Urothelium cell line (cell line): Measurements from ENCODE around the gene CST9L.

Source experiments
- DNase-seq: peaks from one replicate; pipeline ENCODE4 v3.0.0; 2011; ENCODE audit warnings: low spot score, mixed read lengths
- FAIRE-seq: peaks from 2 replicates; lab custom pipeline; 2011; peaks lifted over from hg19 to GRCh38; lab: Jason Lieb, UNC

Gene CST9L

GRCh38 chr20:23547613-23548012 is 20.7 kb downstream of the CST9L start:
- DNase-seq (no peak), FAIRE-seq (no peak)

DNA sequence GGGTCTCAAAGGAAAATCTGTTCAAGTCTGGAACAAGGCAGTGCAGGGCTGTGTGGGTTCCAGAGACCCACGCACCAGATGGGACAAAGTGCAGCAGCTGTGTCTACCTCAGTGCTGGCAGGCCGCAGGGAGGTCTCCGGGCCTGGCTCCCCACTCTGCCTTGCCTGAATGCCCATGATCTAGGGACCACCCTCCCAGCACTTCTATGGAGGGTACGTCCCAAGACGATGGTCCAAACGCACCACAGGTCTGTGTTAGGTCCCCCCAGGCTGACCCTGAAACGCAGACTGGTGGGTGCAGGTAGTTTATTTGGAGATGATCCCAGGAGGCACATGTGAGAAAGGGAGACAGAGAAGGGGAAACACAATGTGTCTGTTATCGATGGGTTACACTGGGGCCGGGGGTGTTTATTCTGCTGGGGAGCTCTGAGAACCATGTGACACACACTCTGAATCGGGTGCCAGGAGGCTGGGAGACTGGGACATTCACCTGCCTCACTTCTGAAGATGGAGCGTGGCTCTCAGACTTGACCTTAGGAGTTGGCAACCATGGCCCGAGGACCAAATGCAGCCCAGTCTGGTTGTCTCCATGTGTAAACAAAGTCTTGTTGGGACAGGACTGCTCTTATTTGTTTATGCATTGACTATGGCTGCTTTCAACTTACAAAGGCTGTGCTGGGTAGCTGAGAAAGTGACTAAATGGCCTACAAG is 21.7 kb downstream of the CST9L start:
- DNase-seq (no peak), FAIRE-seq (no peak)

- no peak for DNase-seq
- FAIRE-seq, result no peak
These were observed 24.2 kb downstream of the CST9L start for GRCh38 chr20:23544133-23544532.

DNA sequence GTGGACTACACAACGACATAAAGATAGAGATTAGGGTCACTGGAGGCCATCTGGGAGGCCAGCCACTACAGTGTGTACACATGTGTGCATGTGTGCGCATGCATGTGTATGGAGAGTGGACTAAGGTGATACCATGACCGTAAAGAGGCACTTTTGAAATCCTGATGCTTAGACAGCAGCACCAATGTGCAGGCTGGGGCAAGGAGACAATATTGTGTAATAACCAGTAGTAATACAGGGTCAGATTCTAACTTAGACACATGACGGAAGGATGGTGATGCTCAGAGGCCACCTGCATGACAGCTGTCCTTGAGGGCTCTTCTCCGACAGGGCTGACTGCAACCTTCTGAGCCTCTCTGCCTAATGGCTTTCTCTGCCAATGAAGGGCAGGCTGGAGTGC is 25.5 kb downstream of the CST9L start:
- DNase-seq (no peak), FAIRE-seq (no peak)

DNA sequence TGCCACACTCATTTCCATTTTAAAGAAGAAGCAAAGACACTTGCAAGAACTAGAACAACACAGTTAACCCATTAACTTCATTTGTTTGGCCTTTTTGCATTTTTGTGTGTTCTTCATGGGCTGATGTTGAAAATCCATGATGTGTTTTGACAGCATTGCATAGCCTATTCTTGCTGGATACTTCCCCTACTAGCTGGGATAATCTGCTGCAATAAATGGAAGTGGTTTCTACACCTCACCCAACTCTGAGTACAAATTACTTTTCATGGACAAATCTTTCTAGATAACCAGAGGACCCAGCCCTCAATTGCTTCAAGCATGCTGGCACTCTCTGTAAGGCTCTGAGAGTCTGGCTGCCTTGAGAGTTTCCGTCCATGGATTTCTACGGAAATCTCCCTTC is 26.5 kb downstream of the CST9L start:
- no peak for FAIRE-seq

DNA sequence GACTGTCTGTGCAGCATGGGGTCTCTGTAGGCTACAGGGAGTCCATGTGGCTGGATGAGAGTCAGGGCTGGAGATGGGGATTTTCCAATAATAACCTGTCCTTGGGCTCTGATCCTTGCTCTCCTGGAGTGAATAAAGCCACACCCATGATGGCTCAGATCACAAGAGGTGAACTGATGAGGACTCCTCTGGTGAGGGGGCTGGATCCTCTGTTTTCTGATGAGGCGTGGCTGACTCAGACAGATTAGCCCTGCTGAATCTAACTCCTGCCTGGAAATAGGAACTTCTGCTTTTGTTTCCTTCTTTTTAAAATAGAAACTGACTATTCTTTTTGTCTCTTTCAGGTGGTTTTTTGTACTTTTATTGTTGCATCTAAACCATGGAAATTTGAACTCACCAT is 27.0 kb downstream of the CST9L start:
- FAIRE-seq, result no peak
- DNase-seq, result no peak

More for the DNA sequence above, 26.5 kb downstream of the CST9L start:
- DNase-seq, result no peak

- FAIRE-seq, result no peak
- no peak for DNase-seq
These were observed 27.7 kb downstream of the CST9L start for GRCh38 chr20:23540624-23541023.

DNA sequence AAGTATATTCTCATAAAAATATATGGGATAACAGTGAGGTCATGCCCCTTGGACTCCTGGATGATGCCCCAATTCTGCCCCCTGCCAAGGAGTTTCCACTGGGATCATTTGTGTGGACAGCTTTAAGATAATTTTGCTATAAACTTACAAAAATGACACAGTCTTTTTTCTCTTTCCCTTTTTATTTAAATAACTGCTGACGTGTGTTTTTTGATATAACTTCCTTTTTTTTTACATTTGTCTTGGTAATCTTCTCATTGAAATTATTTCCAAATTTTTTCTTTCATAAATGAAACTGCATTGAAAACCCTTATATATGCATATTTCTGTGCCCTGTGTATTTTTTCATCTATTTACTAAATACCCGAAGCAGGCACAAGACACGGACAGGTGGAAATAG is 31.3 kb downstream of the CST9L start:
- DNase-seq (no peak), FAIRE-seq (no peak)

DNA sequence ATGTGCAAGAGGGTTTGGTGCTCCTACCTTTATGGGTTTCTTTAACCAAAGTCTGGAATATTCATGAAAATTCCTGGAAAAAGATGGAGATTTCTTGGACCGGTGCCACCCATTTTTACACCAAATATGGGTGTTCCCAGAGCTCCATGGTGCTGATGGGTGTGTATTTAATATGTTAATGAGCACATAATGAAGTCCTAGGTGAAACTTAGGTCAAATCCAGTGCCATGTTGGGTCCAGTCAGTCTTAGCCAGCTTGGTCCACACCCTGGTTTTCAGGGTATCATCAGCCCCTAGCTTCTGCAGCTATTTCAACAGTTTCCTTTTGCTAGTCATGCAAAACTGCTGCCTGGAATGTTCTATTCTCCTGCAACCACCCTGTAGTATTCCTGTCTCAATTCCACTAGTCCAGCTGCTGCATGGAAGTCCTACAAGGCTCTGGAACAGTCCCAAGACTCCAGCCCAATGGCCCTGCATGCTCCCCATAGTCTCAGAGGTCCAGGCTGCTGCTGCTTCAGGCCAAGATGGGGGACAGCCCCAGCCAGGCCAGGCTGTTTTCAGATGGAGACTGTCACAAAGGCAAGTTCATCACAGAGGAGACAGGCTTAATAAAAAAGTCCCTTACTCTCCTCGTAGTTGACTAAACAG is 31.8 kb downstream of the CST9L start:
- FAIRE-seq (no peak), DNase-seq (no peak)

GRCh38 chr20:23534801-23535593 is 33.3 kb downstream of the CST9L start:
- DNase-seq (no peak), FAIRE-seq (no peak)

DNA sequence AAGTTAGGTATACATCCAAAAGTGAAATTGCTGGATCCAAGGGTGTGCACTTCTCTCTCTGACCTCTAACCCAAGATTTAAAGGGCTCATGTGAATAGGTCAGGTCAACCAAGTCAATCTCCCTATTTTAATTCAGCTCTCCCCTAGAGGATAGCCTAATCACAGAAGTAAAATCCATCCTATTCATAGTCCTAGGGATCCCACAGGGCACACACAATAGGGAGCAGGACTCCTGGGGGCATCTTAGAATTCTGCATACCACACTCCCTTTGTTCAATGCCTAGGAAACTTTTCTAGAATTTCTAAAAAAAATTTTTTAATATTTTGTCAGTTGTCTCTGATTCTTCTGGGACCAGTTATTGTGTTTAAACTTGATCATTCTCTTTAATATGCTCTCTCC is 35.1 kb downstream of the CST9L start:
- FAIRE-seq (no peak), DNase-seq (no peak)

- FAIRE-seq (no peak), DNase-seq (no peak)
These were observed 35.8 kb downstream of the CST9L start for GRCh38 chr20:23532533-23532932.

DNA sequence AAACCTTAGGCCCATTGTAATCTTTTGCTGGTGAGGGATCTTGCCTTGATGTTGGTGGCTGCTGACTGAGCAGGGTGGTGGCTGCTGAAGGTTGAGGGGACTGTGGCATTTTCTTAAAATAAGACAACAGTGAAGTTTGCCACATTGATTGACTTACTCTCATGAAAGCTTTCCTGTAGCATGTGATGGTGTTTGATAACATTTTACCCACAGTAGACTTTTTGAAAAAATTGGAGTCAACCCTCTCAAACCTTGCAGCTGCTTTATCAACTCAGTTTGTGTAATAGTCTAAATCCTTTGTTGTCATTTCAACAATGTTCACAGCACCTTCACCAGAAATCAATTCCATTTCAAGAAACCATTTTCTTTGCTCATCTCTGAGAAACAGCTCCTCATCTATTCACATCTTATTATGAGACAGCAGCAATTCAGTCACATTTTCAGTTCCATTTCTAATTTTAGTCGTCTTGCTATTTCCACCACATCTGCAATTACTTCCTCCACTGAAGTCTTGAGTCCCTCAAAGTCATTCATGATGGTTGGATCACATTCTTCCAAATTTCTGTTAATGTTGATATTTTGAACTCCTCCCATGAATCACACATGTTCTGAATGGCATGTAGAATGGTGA is 37.2 kb downstream of the CST9L start:
- DNase-seq (no peak), FAIRE-seq (no peak)

- DNase-seq, result no peak
- no peak for FAIRE-seq
These were observed 39.3 kb downstream of the CST9L start for GRCh38 chr20:23528867-23529431.

DNA sequence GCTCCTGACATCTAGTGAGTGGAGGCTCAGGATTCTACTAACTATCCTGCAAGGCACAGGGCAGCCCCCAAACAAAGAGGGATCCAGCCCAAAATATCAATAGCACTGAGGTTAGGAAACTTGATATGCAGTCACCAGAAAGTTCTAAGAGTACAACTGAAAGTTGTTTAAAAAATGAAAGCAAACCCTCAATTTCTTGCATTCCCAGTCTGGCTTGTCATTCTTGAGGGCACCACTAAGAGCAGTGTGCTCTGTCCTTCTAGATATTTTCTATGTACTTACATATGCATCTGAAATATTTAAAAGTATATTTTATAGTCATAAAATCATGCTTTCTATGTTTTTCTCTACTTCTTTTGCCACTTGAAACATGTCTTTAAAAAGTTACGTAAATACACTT is 41.4 kb downstream of the CST9L start:
- DNase-seq (no peak), FAIRE-seq (no peak)

GRCh38 chr20:23524146-23524545 is 44.1 kb downstream of the CST9L start:
- FAIRE-seq (no peak), DNase-seq (no peak)

DNA sequence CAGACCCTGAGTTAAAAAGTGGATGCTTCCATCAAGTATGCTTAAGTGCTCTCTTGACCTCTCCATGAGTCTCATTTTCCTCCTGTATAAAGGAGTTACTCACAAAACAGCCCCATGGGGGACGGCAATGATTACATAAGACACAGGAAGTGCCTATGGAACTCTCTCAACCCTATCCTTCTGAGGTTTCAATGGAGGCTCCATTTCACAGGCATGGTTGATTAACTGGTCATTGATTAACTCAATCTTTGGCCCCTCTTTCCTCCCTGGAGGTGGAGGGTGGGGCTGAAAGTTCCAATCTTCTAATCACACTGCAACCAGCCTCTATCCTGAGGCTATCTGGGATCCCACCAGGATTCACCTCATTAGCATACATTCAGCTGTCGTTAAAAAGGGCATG is 48.1 kb downstream of the CST9L start:
- DNase-seq, result no peak
- FAIRE-seq, result no peak

DNA sequence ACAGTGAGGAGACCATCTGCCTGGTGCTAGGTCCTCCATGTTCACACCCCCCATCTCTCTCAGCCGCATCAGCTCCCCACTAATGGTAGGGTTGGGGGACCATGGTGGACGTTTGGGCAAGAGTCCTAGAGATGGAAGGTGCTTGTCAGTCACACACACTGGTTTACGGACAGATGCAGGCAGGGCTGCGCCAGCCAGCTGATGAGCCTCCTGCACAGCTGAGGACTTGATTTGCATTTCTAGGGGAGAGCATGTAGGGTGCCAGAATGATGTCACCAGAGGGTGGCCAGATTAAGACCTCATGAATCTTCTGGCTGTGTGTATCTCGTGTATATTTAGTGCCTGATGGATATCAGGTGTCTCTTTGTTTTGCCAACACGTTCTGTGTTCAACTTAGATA is 48.7 kb downstream of the CST9L start:
- FAIRE-seq (no peak), DNase-seq (no peak)

DNA sequence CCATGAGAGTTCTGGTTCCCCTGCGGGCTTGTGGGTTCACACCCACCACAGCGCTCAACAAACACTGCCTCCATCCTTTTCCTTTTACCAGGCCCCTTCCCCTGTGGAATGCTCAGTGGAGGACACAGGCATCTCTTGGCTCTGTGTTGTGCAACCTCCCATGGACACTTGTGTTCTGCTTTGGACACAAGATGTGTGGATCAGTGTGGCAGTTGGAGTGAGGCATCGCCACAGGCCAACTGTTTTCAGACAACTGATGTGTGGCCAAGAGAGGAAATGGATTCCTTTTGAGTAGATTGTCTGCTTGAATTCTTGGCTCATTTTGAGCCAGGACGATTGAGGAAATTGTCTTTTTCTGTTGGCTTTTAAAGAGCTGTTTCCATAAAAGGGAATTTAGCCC is 50.6 kb downstream of the CST9L start:
- FAIRE-seq, result no peak
- DNase-seq, result no peak

DNA sequence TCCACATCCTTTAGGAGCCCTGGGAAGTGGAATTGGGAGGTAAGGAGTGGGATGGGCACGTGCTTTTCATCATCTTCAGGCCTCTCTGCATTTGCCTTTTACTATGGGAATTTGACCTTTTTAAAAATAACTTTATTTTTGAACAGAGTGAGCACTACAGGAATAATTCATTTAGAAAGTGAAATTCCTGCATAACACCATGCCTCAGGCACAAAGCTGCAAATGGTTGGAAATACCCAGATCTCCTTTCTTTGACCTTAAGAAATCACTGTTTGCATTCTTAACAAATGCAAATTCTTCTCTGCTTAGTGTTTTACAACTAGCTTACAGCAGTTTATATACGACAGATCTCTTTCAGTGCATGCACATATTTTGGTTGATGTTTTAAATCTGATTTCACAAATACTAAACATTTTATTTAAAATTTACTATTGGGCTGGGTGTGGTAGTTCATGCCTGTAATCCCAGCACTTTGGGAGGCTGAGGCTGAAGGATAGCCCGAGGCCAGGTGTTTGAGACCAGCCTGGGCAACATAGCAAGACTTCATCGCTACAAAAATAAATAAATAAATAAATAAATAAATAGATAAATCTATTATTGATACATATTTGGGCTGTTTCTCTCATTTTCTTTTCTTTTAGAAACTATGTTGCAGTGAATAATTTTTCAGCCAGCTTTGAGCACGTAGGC is 52.9 kb downstream of the CST9L start:
- no peak for DNase-seq

GRCh38 chr20:23514848-23515247 is 53.4 kb downstream of the CST9L start:
- FAIRE-seq (no peak), DNase-seq (no peak)

More for the DNA sequence above, 52.9 kb downstream of the CST9L start:
- no peak for FAIRE-seq
